ENCODE data around the gene ACAT2. TPM values are rescaled to one million over a fixed set of nuclear protein-coding genes. Genes with fewer than 3 reads are reported as not detected.
A peak's percentile ranks its signal among the peaks of the same experiment; 100 is the strongest.

The ACAT2 gene
- total RNA-seq, 4 donors from 2014 or later, result 5.6 to 19.6 (median 11.2) TPM

DNA sequence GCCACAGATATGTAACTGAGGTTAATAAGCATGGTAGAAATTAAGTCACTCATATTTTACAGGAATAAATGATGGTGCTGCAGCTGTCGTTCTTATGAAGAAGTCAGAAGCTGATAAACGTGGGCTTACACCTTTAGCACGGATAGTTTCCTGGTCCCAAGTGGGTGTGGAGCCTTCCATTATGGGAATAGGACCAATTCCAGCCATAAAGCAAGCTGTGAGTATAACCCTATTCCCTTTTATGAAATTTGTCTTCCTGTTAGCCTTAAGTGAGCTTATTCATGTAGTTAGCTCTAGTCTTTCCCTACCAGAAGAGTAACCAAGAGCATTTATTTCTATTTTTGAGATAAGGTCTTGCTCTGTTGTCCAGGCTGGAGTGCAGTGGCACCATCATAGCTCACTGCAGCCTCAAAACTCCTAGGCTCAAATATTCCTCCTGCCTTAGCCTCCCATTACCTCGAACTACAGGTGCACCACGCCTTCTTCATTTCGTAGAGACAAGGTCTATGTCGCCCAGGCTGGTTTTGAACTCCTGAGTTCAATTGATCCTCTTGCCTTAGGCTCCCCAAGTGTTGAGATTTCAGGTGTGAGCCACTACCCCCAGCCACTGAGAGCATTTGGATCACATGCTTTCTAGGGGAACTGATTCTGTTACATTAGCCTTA is 15.5 kb downstream of the ACAT2 start:
- no peak for TF ChIP-seq POLR2A (IDR thresholded peaks at IDR 0.05)
- TF ChIP-seq, protein P1, sequence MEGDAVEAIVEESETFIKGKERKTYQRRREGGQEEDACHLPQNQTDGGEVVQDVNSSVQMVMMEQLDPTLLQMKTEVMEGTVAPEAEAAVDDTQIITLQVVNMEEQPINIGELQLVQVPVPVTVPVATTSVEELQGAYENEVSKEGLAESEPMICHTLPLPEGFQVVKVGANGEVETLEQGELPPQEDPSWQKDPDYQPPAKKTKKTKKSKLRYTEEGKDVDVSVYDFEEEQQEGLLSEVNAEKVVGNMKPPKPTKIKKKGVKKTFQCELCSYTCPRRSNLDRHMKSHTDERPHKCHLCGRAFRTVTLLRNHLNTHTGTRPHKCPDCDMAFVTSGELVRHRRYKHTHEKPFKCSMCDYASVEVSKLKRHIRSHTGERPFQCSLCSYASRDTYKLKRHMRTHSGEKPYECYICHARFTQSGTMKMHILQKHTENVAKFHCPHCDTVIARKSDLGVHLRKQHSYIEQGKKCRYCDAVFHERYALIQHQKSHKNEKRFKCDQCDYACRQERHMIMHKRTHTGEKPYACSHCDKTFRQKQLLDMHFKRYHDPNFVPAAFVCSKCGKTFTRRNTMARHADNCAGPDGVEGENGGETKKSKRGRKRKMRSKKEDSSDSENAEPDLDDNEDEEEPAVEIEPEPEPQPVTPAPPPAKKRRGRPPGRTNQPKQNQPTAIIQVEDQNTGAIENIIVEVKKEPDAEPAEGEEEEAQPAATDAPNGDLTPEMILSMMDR (IDR thresholded peaks at IDR 0.05), result no peak
- Histone ChIP-seq H3K4me1 (no peaks in the 10 kb centered on the region), H3K9me3 (no peaks in the 10 kb centered on the region), H3K27me3 (no peaks in the 10 kb centered on the region), H3K4me3 (no peak overlapping the region), H3K36me3 (no peaks in the 10 kb centered on the region), H3K27ac (no peak overlapping the region)
- no peak for DNase-seq
- intact Hi-C loops (cut with DNase I; ENCODE audit: low total_unique reads), result no loop called here

DNA sequence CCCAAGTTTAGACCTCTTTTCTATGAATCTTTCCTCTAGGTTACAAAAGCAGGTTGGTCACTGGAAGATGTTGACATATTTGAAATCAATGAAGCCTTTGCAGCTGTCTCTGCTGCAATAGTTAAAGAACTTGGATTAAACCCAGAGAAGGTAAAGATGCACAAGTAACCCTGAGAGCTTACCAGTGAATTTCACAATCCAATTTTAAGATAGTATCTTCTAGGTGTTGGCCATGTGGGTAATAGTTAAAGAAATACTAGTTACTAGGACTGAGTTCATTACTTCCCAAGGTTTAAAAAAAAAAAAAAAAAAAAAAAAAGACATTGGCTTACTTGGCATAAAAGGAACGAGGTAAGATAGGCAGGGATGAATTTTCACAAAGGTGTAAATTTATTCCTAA is 16.3 kb downstream of the ACAT2 start:
- intact Hi-C loops (cut with DNase I; ENCODE audit: low total_unique reads), result no loop called here
- Histone ChIP-seq H3K27ac (no peak overlapping the region), H3K36me3 (no peaks in the 10 kb centered on the region), H3K4me1 (no peaks in the 10 kb centered on the region), H3K9me3 (no peaks in the 10 kb centered on the region), H3K27me3 (no peaks in the 10 kb centered on the region), H3K4me3 (no peak overlapping the region)
- no peak for DNase-seq
- no peak for TF ChIP-seq POLR2A (IDR thresholded peaks at IDR 0.05)
- TF ChIP-seq, protein P1 (IDR thresholded peaks at IDR 0.05), result no peak

DNA sequence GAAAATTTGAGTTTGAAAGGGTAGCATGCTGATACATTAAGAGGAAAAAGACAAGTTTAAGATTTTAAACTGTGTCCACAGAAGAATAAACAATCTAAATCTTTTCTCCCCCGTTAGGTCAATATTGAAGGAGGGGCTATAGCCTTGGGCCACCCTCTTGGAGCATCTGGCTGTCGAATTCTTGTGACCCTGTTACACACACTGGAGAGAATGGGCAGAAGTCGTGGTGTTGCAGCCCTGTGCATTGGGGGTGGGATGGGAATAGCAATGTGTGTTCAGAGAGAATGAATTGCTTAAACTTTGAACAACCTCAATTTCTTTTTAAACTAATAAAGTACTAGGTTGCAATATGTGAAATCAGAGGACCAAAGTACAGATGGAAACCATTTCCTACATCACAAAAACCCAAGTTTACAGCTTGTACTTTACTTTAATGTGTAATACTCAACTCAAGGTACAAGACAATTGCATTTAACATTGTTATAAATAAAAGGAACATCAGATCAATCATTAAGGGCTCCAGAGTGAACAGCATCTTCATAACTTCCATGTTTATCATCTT is 16.8 kb downstream of the ACAT2 start:
- Histone ChIP-seq H3K4me3 (no peak overlapping the region), H3K36me3 (no peaks in the 10 kb centered on the region), H3K27me3 (no peaks in the 10 kb centered on the region), H3K4me1 (no peaks in the 10 kb centered on the region), H3K9me3 (no peaks in the 10 kb centered on the region), H3K27ac (no peak overlapping the region)
- intact Hi-C loops (cut with DNase I; ENCODE audit: low total_unique reads), result no loop called here
- TF ChIP-seq, protein P1 (IDR thresholded peaks at IDR 0.05), result no peak
- TF ChIP-seq POLR2A (IDR thresholded peaks at IDR 0.05), result no peak
- DNase-seq, result no peak

DNA sequence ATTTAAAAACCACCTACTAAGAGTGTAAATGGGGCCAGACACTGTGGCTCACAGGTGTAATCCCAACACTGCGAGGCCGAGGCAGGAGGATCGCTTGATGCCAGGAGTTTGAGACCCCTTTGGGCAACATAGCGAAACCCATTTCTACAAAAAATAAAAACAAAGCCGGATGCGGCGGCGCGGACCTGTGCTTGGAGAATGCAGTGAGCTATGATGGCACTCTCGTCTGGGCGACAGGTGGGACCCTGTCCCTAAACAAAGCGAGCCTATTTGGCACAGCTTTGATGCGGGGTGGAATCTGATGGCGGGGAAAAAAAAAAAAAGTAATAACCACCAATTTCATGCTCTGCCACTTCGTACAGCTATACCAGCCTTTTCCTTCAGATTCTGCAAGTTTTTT is 26.4 kb downstream of the ACAT2 start:
- intact Hi-C loops (cut with DNase I; ENCODE audit: low total_unique reads), result loop anchor here (5.0 kb wide), 1 partner anchor 96 kb away; the partner anchor contains the start of gene SOD2
- Histone ChIP-seq H3K27ac (peak overlapping the region; percentile 92 to 100), H3K27me3 (no peaks in the 10 kb centered on the region), H3K4me1 (peaks cover 21 to 23% of the 10 kb centered on the region in 2 donors), H3K36me3 (no peaks in the 10 kb centered on the region), H3K9me3 (no peaks in the 10 kb centered on the region), H3K4me3 (peak overlapping the region; percentile 92 to 99)
- no peak for DNase-seq
- TF ChIP-seq, protein P1 (IDR thresholded peaks at IDR 0.05), result no peak
- no peak for TF ChIP-seq POLR2A (IDR thresholded peaks at IDR 0.05)

DNA sequence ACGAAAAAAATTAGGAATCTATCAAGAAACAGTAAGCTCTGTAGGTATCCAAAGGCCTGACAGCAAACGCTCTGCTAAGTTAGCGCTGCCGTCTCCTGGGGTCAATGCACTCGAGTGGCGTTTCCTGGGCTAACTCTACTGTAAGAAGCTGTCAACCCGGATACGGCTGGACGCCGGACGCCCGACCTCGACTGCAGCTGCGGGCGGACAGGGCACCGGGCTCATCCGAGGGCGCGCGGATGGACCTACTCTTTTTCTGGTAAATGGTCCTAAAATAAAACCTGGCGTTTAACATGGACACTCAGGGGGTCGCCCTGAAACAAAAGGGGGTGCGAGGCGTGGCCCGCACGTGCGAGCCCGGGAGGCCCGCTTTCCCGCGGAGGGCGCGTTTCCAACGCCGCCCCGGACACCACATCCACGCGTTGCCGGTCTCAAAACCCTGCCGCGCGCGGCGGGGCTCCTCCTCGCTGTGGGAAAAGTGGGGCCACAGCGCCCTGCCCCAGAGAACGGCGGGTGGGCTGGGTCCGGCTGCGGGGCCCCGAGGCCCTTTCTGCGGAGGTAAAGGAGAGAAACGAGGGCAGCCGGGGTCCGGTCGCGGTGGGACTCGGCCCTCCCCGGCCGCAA is 27.0 kb downstream of the ACAT2 start:
- H3K9me3 ChIP-seq, result no peaks in the 10 kb centered on the region
- H3K4me3 ChIP-seq, result peak overlapping the region; percentile 92 to 99
- intact Hi-C loops (cut with DNase I; ENCODE audit: low total_unique reads), result loop anchor here (5.0 kb wide), 1 partner anchor 97 kb away; the partner anchor contains the start of gene SOD2
- H3K4me1 ChIP-seq, result peaks cover 21 to 23% of the 10 kb centered on the region in 2 donors
- DNase-seq, result peak; percentile 26 to 36
- H3K27ac ChIP-seq, result peak overlapping the region; percentile 92 to 100
- TF ChIP-seq, protein P1 (IDR thresholded peaks at IDR 0.05), result no peak
- TF ChIP-seq POLR2A (IDR thresholded peaks at IDR 0.05), result no peak
- no peaks in the 10 kb centered on the region for H3K36me3 ChIP-seq
- H3K27me3 ChIP-seq, result no peaks in the 10 kb centered on the region
